ENCODE data around the gene SURF2. TPM values are rescaled to one million over a fixed set of nuclear protein-coding genes. Genes with fewer than 3 reads are reported as not detected.

The SURF2 gene
- total RNA-seq, 5 donors from 2014 or later (not counting 1 experiment from before 2014, with no cell fraction given), result 17.0 to 25.3 (median 24.9) TPM

DNA sequence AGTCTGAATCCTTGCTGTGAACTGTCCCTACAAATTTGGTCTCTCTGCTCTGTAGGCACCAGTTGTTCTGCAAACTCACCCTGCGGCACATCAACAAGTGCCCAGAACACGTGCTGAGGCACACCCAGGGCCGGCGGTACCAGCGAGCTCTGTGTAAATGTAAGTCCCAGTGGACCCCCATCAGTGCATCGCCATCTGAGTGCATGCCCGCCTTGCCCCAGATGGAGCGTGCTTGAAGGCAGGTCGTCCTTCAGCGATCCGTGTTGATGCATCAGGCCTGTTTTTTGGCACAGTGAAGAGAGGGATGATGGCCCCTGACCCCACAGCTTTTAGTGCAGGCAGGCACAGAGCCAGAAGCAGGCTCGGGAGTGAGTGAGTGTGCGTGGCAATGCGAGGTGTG, 1.3 kb downstream of the SURF2 start:
- no peaks in the 10 kb centered on the region for H3K27me3 ChIP-seq (replicated peaks in 1 of 2; ENCODE audit: control insufficient read depth in 2 of 2, extremely low read depth in 1 of 2, insufficient read depth in 2 of 2, low read length in 1 of 2)
- no peaks in the 10 kb centered on the region for H3K9me3 ChIP-seq
- no peak overlapping the region for H3K4me3 ChIP-seq (ENCODE audit: control insufficient read depth in 1 of 2, extremely low read depth in 1 of 2, low read length in 1 of 2)
- Mint-ChIP-seq H3K27ac (peak overlapping the region; percentile 69 to 80), H3K4me1 (peaks cover 25 to 47% (median 44%) of the 10 kb centered on the region in 3 donors), H3K27me3 (no peaks in the 10 kb centered on the region), H3K36me3 (peaks cover 21% of the 10 kb centered on the region), H3K9me3 (no peaks in the 10 kb centered on the region), H3K4me3 (peak overlapping the region; percentile 71 to 82 (median 75))
- POLR2A ChIA-PET, result no interaction called here
- DNase-seq, result no peak
- H3K27ac ChIP-seq (ENCODE audit: low read length), result no peak overlapping the region
- CTCF ChIA-PET, result interaction anchor here (0.6 to 2.8 kb wide), 2 partner anchors 11 to 14 kb away, joined by 3 to 16 read pairs; no protein-coding TSS in a partner anchor
- ATAC-seq (replicated peaks in 1 of 4), result no peak
- WGBS (ENCODE audit: insufficient coverage), result 96% methylated on average over 14 of the region's 14 CpGs
- H3K4me1 ChIP-seq (ENCODE audit: control insufficient read depth in 1 of 2, extremely low read depth in 1 of 2, insufficient read depth in 2 of 2, low read length in 2 of 2), result peaks cover 9 to 51% of the 10 kb centered on the region in 2 experiments
- peaks cover 21 to 65% of the 10 kb centered on the region in 2 donors for H3K36me3 ChIP-seq (ENCODE audit: control insufficient read depth in 2 of 2, extremely low read depth in 1 of 2, insufficient read depth in 1 of 2, low read length in 1 of 2)

DNA sequence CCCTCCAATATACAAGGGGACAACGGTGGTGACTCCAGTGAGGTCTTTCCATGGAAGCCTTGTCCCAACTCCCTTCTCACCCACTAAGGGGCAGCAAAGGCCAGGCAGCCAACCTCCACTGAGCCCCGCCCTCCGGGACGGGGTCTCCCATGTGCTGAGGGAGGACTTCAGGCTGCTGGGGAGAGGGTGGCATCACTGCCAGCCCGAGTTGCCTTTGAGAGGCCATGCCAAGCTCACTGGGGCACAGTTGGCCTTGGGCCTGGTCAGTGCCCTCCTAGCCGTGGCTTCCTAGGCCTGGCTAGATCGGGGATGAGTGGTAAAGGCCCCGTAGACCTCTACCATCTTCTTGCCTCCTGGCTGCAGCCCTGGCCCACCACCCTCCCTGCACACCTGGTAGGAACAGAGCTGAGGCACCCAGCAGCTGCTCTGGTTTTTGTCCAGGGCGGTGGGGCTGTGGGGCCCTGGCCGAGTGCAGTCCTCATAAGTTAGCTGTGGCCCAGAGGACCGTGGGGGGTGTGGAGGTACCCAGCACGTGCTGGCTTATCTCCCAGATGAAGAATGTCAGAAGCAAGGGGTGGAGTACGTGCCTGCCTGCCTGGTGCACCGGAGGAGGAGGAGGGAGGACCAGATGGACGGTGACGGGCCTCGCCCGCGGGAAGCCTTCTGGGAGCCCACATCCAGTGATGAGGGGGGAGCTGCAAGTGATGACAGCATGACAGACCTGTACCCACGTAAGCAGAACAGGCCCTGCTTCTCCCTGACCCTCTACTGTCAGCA, 3.2 kb downstream of the SURF2 start:
- H3K27me3 ChIP-seq (replicated peaks in 1 of 2; ENCODE audit: control insufficient read depth in 2 of 2, extremely low read depth in 1 of 2, insufficient read depth in 2 of 2, low read length in 1 of 2), result no peaks in the 10 kb centered on the region
- H3K4me1 ChIP-seq (ENCODE audit: control insufficient read depth in 1 of 2, extremely low read depth in 1 of 2, insufficient read depth in 2 of 2, low read length in 2 of 2), result peaks cover 9 to 49% of the 10 kb centered on the region in 2 experiments
- peaks cover 27% of the 10 kb centered on the region for H3K36me3 Mint-ChIP-seq
- no peaks in the 10 kb centered on the region for H3K9me3 Mint-ChIP-seq
- ChIA-PET CTCF (interaction anchor here in 1 of 2 donors (0.8 to 0.9 kb wide), 2 partner anchors 11 to 14 kb away, joined by 3 to 4 read pairs; no protein-coding TSS in a partner anchor), POLR2A (interaction anchor here in 1 of 2 donors (0.6 kb wide), 1 partner anchor 21 kb away, joined by 3 read pairs; no protein-coding TSS in a partner anchor)
- no peak for ATAC-seq (replicated peaks in 1 of 4)
- DNase-seq, result peak in 2 of 35 experiments; percentile 18 to 37
- peaks cover 21 to 66% of the 10 kb centered on the region in 2 donors for H3K36me3 ChIP-seq (ENCODE audit: control insufficient read depth in 2 of 2, extremely low read depth in 1 of 2, insufficient read depth in 1 of 2, low read length in 1 of 2)
- H3K9me3 ChIP-seq, result no peaks in the 10 kb centered on the region
- H3K4me1 Mint-ChIP-seq, result peaks cover 24 to 42% (median 34%) of the 10 kb centered on the region in 3 donors
- H3K4me3 Mint-ChIP-seq, result peak overlapping the region in 1 of 3 donors; percentile 49
- no peaks in the 10 kb centered on the region for H3K27me3 Mint-ChIP-seq
- H3K27ac ChIP-seq (ENCODE audit: low read length), result no peak overlapping the region
- peak overlapping the region in 1 of 2 donors; percentile 58 for H3K27ac Mint-ChIP-seq
- 87% methylated on average over 14 of the region's 20 CpGs for WGBS (ENCODE audit: insufficient coverage)
- H3K4me3 ChIP-seq (ENCODE audit: control insufficient read depth in 1 of 2, extremely low read depth in 1 of 2, low read length in 1 of 2), result no peak overlapping the region

DNA sequence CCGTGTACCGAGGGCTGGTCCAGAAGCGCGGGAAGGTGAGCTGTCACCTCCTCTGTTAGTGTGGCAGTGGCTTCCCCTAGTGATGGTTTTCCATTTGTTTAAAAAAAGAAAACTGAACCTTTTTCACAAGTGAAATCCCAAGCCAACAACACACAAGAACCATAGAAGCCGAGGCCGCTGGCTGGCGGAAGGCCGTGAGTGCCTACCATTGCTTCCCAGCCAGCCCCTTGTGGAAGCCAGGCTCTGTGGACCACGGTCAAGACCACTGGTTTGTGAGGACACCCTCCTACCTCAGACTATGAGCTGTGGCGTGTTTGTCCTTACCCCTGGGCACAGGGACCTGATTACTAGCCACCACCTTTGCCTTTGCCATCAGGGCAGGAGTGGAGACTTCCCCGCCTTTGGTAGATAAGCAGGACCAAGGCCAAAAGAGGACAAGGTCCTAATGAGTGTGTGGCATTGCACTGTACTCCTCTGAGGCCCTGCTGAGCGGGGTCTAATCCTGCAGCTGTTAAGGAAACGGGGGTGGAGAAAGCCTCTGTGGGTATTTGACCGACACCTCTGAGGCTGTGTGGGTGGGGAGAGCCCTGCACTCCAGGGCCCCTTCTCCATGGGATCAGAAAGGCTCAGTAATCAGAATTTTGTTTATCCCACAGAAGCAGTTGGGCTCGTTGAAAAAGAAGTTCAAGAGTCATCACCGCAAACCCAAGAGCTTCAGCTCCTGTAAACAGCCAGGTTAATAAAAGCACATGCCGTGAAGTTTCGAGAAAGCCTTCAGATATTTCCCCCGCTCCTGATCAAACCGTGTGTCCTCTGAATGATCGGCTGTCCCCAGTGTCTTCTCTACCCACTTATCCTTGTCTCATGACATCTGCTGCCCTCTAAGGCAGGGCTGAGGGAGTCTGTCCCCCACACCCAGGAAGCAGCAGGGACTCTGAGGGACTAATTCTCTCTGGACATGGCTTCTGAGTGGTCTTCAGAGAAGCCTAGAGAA, 4.3 kb downstream of the SURF2 start:
- peaks cover 28% of the 10 kb centered on the region for H3K36me3 Mint-ChIP-seq
- Histone ChIP-seq H3K4me1 (ENCODE audit: control insufficient read depth in 1 of 2, extremely low read depth in 1 of 2, insufficient read depth in 2 of 2, low read length in 2 of 2) (peaks cover 8 to 45% of the 10 kb centered on the region in 2 experiments), H3K27me3 (replicated peaks in 1 of 2; ENCODE audit: control insufficient read depth in 2 of 2, extremely low read depth in 1 of 2, insufficient read depth in 2 of 2, low read length in 1 of 2) (no peaks in the 10 kb centered on the region), H3K9me3 (no peaks in the 10 kb centered on the region), H3K36me3 (ENCODE audit: control insufficient read depth in 2 of 2, extremely low read depth in 1 of 2, insufficient read depth in 1 of 2, low read length in 1 of 2) (peaks cover 21 to 75% of the 10 kb centered on the region in 2 donors), H3K4me3 (ENCODE audit: control insufficient read depth in 1 of 2, extremely low read depth in 1 of 2, low read length in 1 of 2) (no peak overlapping the region), H3K27ac (ENCODE audit: low read length) (no peak overlapping the region)
- DNase-seq (no peak), ATAC-seq (replicated peaks in 1 of 4) (no peak)
- no peak overlapping the region for H3K4me3 Mint-ChIP-seq
- WGBS (ENCODE audit: insufficient coverage), result 70% methylated on average over 16 of the region's 21 CpGs
- CTCF ChIA-PET, result interaction anchor here in 1 of 2 donors (0.7 to 0.9 kb wide), 3 partner anchors 10 to 82 kb away, joined by 3 to 4 read pairs (median 3); no protein-coding TSS in a partner anchor
- H3K9me3 Mint-ChIP-seq, result no peaks in the 10 kb centered on the region
- peak overlapping the region; percentile 44 to 48 for H3K27ac Mint-ChIP-seq
- peaks cover 24 to 37% (median 30%) of the 10 kb centered on the region in 3 donors for H3K4me1 Mint-ChIP-seq
- POLR2A ChIA-PET, result interaction anchor here in 1 of 2 donors (0.6 kb wide), 1 partner anchor 69 kb away, joined by 3 read pairs; no protein-coding TSS in a partner anchor
- no peaks in the 10 kb centered on the region for H3K27me3 Mint-ChIP-seq

DNA sequence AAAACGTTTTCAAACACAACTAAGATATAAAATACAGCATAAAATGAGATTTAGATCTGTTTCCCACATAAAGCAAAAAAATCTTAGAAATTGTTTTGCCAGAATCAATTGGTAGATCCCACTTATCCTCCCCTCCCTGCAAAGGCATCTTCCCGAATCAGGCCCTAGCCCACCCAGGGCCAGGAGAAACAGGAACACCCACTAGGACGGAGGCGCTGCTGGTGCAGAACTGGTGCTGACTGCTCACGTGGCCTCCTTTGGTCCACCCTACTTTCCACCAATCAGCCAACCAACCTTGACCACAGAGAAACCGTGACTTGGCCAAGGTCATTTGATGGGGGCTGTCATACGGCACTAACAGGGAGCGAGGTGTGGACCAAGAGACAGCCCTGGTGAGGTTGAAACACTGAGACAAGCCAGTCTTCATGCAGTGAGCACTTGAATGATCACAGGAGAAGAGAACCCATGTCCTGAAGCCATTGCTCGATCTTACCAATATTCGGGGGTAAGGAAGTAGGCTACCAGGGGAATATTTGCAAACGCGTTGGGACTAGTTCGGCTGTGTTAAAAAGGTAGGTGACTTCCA, 5.2 kb downstream of the SURF2 start:
- no peak for ATAC-seq (replicated peaks in 1 of 4)
- H3K36me3 Mint-ChIP-seq, result peaks cover 32% of the 10 kb centered on the region

DNA sequence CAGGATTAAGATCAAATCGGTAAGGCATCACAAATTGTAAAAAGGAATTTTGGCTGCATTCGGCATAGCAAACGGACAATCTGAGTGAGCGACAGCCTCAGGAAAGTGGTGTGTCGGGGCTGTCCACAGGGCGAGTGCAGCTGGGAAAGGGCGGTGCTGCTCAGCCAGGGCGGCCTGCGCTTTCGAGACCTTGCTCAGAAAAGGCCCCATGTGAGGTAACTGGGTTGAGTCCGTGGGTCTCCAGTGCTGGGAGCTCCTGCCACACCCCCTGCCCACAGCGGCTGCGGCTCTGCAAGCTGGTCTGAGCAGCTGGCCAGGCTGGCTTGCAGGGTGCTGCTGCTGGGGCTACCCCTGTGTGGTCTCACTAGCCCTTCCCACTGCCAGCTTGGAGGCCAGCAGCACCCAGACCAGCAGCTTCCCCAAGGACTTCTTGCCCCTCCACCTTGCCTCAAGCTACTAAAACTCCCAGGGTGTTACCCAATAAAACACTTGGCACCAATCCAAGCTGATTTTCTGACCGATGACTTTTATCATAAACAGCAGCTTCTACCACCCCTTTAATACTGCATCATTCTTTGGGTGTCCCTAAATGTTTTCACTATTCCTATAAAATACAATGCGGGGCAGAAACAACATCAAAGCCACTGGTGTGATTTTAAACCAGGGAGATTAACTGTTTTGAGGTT, 6.2 kb downstream of the SURF2 start:
- Mint-ChIP-seq H3K36me3 (peaks cover 32% of the 10 kb centered on the region), H3K4me3 (no peak overlapping the region), H3K27me3 (no peaks in the 10 kb centered on the region), H3K9me3 (no peaks in the 10 kb centered on the region), H3K4me1 (peaks cover 23 to 45% (median 33%) of the 10 kb centered on the region in 3 donors), H3K27ac (no peak overlapping the region)
- CTCF ChIA-PET, result no interaction called here
- H3K4me1 ChIP-seq (ENCODE audit: control insufficient read depth in 1 of 2, extremely low read depth in 1 of 2, insufficient read depth in 2 of 2, low read length in 2 of 2), result peaks cover under 1 to 42% of the 10 kb centered on the region in 2 experiments
- no peaks in the 10 kb centered on the region for H3K27me3 ChIP-seq (replicated peaks in 1 of 2; ENCODE audit: control insufficient read depth in 2 of 2, extremely low read depth in 1 of 2, insufficient read depth in 2 of 2, low read length in 1 of 2)
- peaks cover 30 to 90% of the 10 kb centered on the region in 2 donors for H3K36me3 ChIP-seq (ENCODE audit: control insufficient read depth in 2 of 2, extremely low read depth in 1 of 2, insufficient read depth in 1 of 2, low read length in 1 of 2)
- H3K27ac ChIP-seq (ENCODE audit: low read length), result no peak overlapping the region
- H3K4me3 ChIP-seq (ENCODE audit: control insufficient read depth in 1 of 2, extremely low read depth in 1 of 2, low read length in 1 of 2), result no peak overlapping the region
- H3K9me3 ChIP-seq, result no peaks in the 10 kb centered on the region
- WGBS (ENCODE audit: insufficient coverage), result 94% methylated on average over 14 of the region's 15 CpGs
- DNase-seq (no peak), ATAC-seq (replicated peaks in 1 of 4) (no peak)
- POLR2A ChIA-PET, result interaction anchor here in 1 of 2 donors (1.0 kb wide), 1 partner anchor 8 kb away, joined by 5 read pairs; no protein-coding TSS in a partner anchor

More for the DNA sequence above, 5.2 kb downstream of the SURF2 start:
- 95% methylated on average over 8 of the region's 13 CpGs for WGBS (ENCODE audit: insufficient coverage)
- Mint-ChIP-seq H3K4me1 (peaks cover 24 to 43% (median 35%) of the 10 kb centered on the region in 3 donors), H3K27me3 (no peaks in the 10 kb centered on the region), H3K27ac (no peak overlapping the region), H3K4me3 (no peak overlapping the region), H3K9me3 (no peaks in the 10 kb centered on the region)
- no peak for DNase-seq
- Histone ChIP-seq H3K4me1 (ENCODE audit: control insufficient read depth in 1 of 2, extremely low read depth in 1 of 2, insufficient read depth in 2 of 2, low read length in 2 of 2) (peaks cover 5 to 42% of the 10 kb centered on the region in 2 experiments), H3K36me3 (ENCODE audit: control insufficient read depth in 2 of 2, extremely low read depth in 1 of 2, insufficient read depth in 1 of 2, low read length in 1 of 2) (peaks cover 29 to 84% of the 10 kb centered on the region in 2 donors), H3K27me3 (replicated peaks in 1 of 2; ENCODE audit: control insufficient read depth in 2 of 2, extremely low read depth in 1 of 2, insufficient read depth in 2 of 2, low read length in 1 of 2) (no peaks in the 10 kb centered on the region), H3K4me3 (ENCODE audit: control insufficient read depth in 1 of 2, extremely low read depth in 1 of 2, low read length in 1 of 2) (no peak overlapping the region), H3K27ac (ENCODE audit: low read length) (no peak overlapping the region), H3K9me3 (no peaks in the 10 kb centered on the region)
- CTCF ChIA-PET, result no interaction called here
- POLR2A ChIA-PET, result no interaction called here
